Loucy (cell line): Measurements from ENCODE around the gene TUBB8B.
"Not testable (repeated sequence)": the region's sequence is repeated elsewhere in the genome, so short reads cannot be mapped to it uniquely, and the experiment has no call there.

ENCODE experiments used
- CTCF ChIP-seq: fragments of 200-600 bp; sonication (generic); conservative IDR thresholded peaks from 2 replicates; pipeline ENCODE4 v1.5.1; 2014; ENCODE audit warnings: mild to moderate bottlenecking, antibody characterized with exemption, low read length
- EZH2phosphoT487 ChIP-seq: fragments of 200-600 bp; IDR thresholded peaks from 2 replicates; pipeline ENCODE4 v1.6.1; 2018; ENCODE audit warnings: antibody characterized with exemption, mild to moderate bottlenecking, moderate library complexity, borderline replicate concordance

GRCh38 chr18:80881-81280 lies 31.5 kb upstream of the TUBB8B start:
- not testable (repeated sequence) for TF ChIP-seq CTCF, EZH2phosphoT487
